Activated CD4-positive, alpha-beta T cell treated with anti-CD3 and anti-CD28 coated beads, Interleukin-2, amount 50 U/mL, for 4 hours (primary cell): ENCODE results near the gene PPP1R12B.

Experiments
- DNase-seq, 2 experiments: peaks; one replicate each; pipeline ENCODE4 v3.0.0-alpha.2; 2020

PPP1R12B gene

DNA sequence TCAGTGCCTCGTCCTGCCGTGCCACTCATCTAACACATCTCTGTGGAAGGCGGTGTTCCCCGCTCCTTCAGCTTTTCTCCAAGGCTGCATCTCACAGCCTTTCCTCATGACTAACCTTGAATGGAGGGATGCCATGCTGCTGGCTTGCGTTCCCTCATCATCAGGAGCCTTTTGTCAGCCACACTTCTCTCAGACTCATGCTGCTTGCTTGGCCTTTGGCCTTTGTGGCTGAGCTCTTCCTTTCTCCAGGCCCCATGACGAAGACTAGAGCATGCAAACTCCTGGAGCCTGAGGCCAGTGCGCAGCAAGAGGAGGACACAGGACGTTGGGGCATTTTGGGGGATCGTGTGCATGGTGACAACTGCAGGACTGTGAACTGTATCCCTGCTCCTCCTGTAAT lies 291.0 kb downstream of the PPP1R12B start:
- DNase-seq = no peak

DNA sequence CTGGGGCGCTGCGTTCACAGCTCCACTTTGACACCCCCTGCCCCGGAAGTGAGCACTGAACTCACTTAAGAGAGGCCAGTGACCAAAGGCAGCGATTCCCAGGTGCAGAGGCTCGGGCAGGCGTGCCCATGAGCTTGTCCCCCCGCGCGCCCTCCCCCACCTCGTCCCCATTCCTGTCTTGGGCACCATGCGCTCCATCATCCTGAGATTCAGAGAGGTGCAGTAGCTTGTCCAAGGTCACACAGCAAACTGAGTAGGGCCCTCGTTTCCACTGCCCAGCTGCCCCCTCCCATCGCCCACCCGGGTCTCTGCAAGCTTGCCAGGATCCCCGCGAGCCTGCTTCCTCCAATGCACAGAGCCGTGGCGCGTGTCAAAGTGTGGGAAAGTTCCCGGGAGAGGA lies 293.7 kb downstream of the PPP1R12B start:
- DNase-seq = no peak
